GM12878 (cell line): ENCODE data around the gene RAD51B.

Experiments used
- CEBPZ ChIP-seq: fragments of 150-350 bp; IDR thresholded peaks from 2 replicates; pipeline ENCODE4 v1.6.1; 2016; ENCODE audit warnings: low read depth, low read length
- FOXM1 ChIP-seq: IDR thresholded peaks from 2 replicates; pipeline ENCODE4 v1.6.1; 2012; ENCODE audit warnings: low read depth, mild to moderate bottlenecking, inconsistent platforms, low read length, moderate library complexity
- JUNB ChIP-seq: IDR thresholded peaks from 2 replicates; pipeline ENCODE4 v1.6.1; 2016; ENCODE audit warnings: antibody characterized with exemption, mild to moderate bottlenecking
- JUND ChIP-seq: IDR thresholded peaks from 2 replicates; pipeline ENCODE4 v1.6.1; 2012; ENCODE audit warnings: low read depth, mild to moderate bottlenecking, low read length, improper control_type of control experiment, moderate library complexity
- KAT2A ChIP-seq: conservative IDR thresholded peaks from 2 replicates; pipeline ENCODE4 v1.6.1; 2011; ENCODE audit warnings: low read depth, low read length; ENCODE audit not compliant: control insufficient read depth
- MTA3 ChIP-seq: IDR thresholded peaks from 2 replicates; pipeline ENCODE4 v1.6.1; 2012; ENCODE audit warnings: low read length, inconsistent platforms, borderline replicate concordance
- MYC ChIP-seq: IDR thresholded peaks from 2 replicates; pipeline ENCODE4 v1.6.1; 2011; ENCODE audit warnings: mild to moderate bottlenecking, low read length, moderate library complexity, inconsistent platforms; ENCODE audit not compliant: insufficient read depth, insufficient replicate concordance, insufficient read length, severe bottlenecking
- POLR2A ChIP-seq: IDR thresholded peaks from 2 replicates; pipeline ENCODE4 v1.6.1; 2011; ENCODE audit warnings: low read depth, mild to moderate bottlenecking, low read length
- TAF1 ChIP-seq: IDR thresholded peaks from 2 replicates; pipeline ENCODE4 v1.6.1; 2011; ENCODE audit warnings: mild to moderate bottlenecking, low read depth, low read length, borderline replicate concordance
- ZNF207 ChIP-seq: fragments of 450-650 bp; IDR thresholded peaks from 2 replicates; pipeline ENCODE4 v1.6.1; 2014; ENCODE audit warnings: antibody characterized with exemption, mild to moderate bottlenecking, borderline replicate concordance
- TF ChIP-seq, protein P1 (sequence below), 3 experiments: IDR thresholded peaks in 2 of 3; conservative IDR thresholded peaks in 1 of 3; 2 replicates each; pipeline ENCODE4 v1.5.1; 2011; ENCODE audit warnings: low read depth in 3 of 3, low read length in 3 of 3, mild to moderate bottlenecking in 3 of 3, control low read depth in 2 of 3, moderate library complexity in 2 of 3, inconsistent platforms in 1 of 3, mixed read lengths in 1 of 3; ENCODE audit not compliant: control insufficient read depth in 2 of 3, insufficient read depth in 1 of 3; ENCODE audit errors: extremely low read depth in 1 of 3

- TF ChIP-seq ZNF207 = no peak
- no peak for TF ChIP-seq MTA3
- TF ChIP-seq, protein P1, sequence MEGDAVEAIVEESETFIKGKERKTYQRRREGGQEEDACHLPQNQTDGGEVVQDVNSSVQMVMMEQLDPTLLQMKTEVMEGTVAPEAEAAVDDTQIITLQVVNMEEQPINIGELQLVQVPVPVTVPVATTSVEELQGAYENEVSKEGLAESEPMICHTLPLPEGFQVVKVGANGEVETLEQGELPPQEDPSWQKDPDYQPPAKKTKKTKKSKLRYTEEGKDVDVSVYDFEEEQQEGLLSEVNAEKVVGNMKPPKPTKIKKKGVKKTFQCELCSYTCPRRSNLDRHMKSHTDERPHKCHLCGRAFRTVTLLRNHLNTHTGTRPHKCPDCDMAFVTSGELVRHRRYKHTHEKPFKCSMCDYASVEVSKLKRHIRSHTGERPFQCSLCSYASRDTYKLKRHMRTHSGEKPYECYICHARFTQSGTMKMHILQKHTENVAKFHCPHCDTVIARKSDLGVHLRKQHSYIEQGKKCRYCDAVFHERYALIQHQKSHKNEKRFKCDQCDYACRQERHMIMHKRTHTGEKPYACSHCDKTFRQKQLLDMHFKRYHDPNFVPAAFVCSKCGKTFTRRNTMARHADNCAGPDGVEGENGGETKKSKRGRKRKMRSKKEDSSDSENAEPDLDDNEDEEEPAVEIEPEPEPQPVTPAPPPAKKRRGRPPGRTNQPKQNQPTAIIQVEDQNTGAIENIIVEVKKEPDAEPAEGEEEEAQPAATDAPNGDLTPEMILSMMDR (IDR thresholded peaks at IDR 0.05 in 2 of 3, conservative IDR thresholded peaks at IDR 0.05 in 1 of 3; ENCODE audit: control insufficient read depth in 2 of 3, extremely low read depth in 1 of 3, insufficient read depth in 1 of 3, low read depth in 3 of 3, low read length in 3 of 3) = no peak
- no peak for TF ChIP-seq FOXM1
- no peak for TF ChIP-seq JUNB
- TF ChIP-seq POLR2A = no peak
- no peak for TF ChIP-seq JUND
- TF ChIP-seq TAF1 = no peak
- TF ChIP-seq MYC = no peak
- no peak for TF ChIP-seq CEBPZ
- TF ChIP-seq KAT2A = no peak
These were observed 777.1 kb downstream of the RAD51B start for GRCh38 chr14:68596701-68597100.
